OCI-LY1 (cell line): ENCODE data around the gene LGR5.

Experiments
- H2AFZ ChIP-seq: fragments of 200-600 bp; sonication (generic), shearing (Covaris generic); 2 replicates; pipeline ENCODE4 v1.6.0; 2014; ENCODE audit warnings: antibody characterized with exemption, mild to moderate bottlenecking, low read length
- H3F3A ChIP-seq: fragments of 200-600 bp; sonication (generic), shearing (Covaris generic); 2 replicates; pipeline ENCODE4 v1.6.0; 2014; ENCODE audit warnings: mild to moderate bottlenecking, antibody characterized with exemption, low read length, moderate library complexity; ENCODE audit not compliant: insufficient read depth
- H3K27ac ChIP-seq: fragments of 200-600 bp; sonication (generic); 2 replicates; pipeline ENCODE4 v1.5.1; 2014; ENCODE audit warnings: low read length, mixed run types, mild to moderate bottlenecking, low read depth; ENCODE audit not compliant: poor library complexity, severe bottlenecking
- H3K27me3 ChIP-seq: fragments of 200-600 bp; sonication (generic); 2 replicates; pipeline ENCODE4 v1.6.0; 2014; ENCODE audit warnings: antibody characterized with exemption, mild to moderate bottlenecking, low read length, moderate library complexity; ENCODE audit not compliant: insufficient read depth
- H3K36me3 ChIP-seq: fragments of 200-600 bp; sonication (generic); 2 replicates; pipeline ENCODE4 v1.6.1; 2014; ENCODE audit warnings: mild to moderate bottlenecking, antibody characterized with exemption, low read length, moderate library complexity, mixed read lengths; ENCODE audit not compliant: insufficient read depth
- H3K4me1 ChIP-seq: fragments of 200-600 bp; sonication (generic); 2 replicates; pipeline ENCODE4 v1.5.1; 2014; ENCODE audit warnings: mild to moderate bottlenecking, low read length, moderate library complexity; ENCODE audit not compliant: insufficient read depth, severe bottlenecking
- H3K4me2 ChIP-seq: fragments of 200-600 bp; sonication (generic), shearing (Covaris generic); 2 replicates; pipeline ENCODE4 v1.6.1; 2014; ENCODE audit warnings: low read length
- H3K4me3 ChIP-seq: fragments of 200-600 bp; sonication (generic); 2 replicates; pipeline ENCODE4 v1.5.1; 2014; ENCODE audit warnings: low read length, low read depth, mild to moderate bottlenecking, mixed read lengths; ENCODE audit not compliant: poor library complexity, severe bottlenecking
- H3K79me2 ChIP-seq: fragments of 200-600 bp; shearing (Covaris generic); 2 replicates; pipeline ENCODE4 v1.6.1; 2016; ENCODE audit warnings: mixed run types, low read length, mixed read lengths; ENCODE audit not compliant: insufficient read depth
- H3K9ac ChIP-seq: fragments of 200-600 bp; sonication (generic), shearing (Covaris generic); 2 replicates; pipeline ENCODE4 v1.6.1; 2014; ENCODE audit warnings: mild to moderate bottlenecking, low read length, mixed read lengths
- H3K9me2 ChIP-seq: fragments of 200-600 bp; sonication (generic), shearing (Covaris generic); 2 replicates; pipeline ENCODE4 v1.6.1; 2014; ENCODE audit warnings: low read depth, mild to moderate bottlenecking, low read length, mixed read lengths
- H3K9me3 ChIP-seq: fragments of 200-600 bp; shearing (Covaris generic); 2 replicates; pipeline ENCODE4 v1.6.1; 2014; ENCODE audit warnings: low read length, mixed read lengths
- H4K20me1 ChIP-seq: fragments of 200-600 bp; sonication (generic), shearing (Covaris generic); 2 replicates; pipeline ENCODE4 v1.6.0; 2016; ENCODE audit warnings: mild to moderate bottlenecking, low read length; ENCODE audit not compliant: insufficient read depth
- EZH2 ChIP-seq: fragments of 200-600 bp; sonication (generic), shearing (Covaris generic); IDR thresholded peaks from 2 replicates; pipeline ENCODE4 v1.8.0; 2017; ENCODE audit warnings: borderline replicate concordance, mixed run types, mild to moderate bottlenecking, antibody characterized with exemption, low read length, moderate library complexity, mixed read lengths
- TF ChIP-seq, protein P1 (sequence below): fragments of 200-600 bp; sonication (generic), shearing (Covaris generic); IDR thresholded peaks from 2 replicates; pipeline ENCODE4 v1.5.1; 2017; ENCODE audit warnings: mild to moderate bottlenecking, antibody characterized with exemption, low read length, moderate library complexity, mixed read lengths

LGR5 gene

DNA sequence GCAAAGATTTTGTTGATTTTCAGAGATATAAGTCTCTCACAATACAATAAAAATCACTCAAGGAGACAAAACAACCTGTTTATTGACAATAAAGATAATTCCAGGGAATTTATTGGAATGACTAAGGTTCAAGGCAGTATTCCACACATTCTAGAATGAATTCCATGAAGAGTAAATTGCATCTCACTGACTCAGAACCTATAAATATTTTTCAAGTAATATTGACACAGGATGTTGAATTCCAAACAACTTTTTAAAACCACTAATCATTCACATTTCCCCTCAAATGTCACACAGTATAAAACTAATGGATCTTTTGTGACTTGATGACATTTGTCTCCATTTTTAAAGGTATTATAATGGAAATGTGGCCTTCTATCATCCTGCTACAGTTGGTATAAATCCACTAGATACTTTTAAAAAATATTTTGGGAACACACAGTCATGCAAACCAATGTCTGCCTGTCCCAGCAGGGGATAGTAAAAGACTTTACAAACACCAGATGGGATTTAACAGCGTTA, 42.1 kb upstream of the LGR5 start:
- H3K9me2 ChIP-seq, result no peaks in the 10 kb centered on the region
- H3K27me3 ChIP-seq, result no peaks in the 10 kb centered on the region
- no peaks in the 10 kb centered on the region for H4K20me1 ChIP-seq
- no peak overlapping the region for H2AFZ ChIP-seq
- H3K4me1 ChIP-seq, result no peaks in the 10 kb centered on the region
- H3F3A ChIP-seq, result no peaks in the 10 kb centered on the region
- H3K9me3 ChIP-seq, result no peaks in the 10 kb centered on the region
- no peak overlapping the region for H3K27ac ChIP-seq
- no peak overlapping the region for H3K9ac ChIP-seq
- no peaks in the 10 kb centered on the region for H3K36me3 ChIP-seq
- no peak overlapping the region for H3K4me2 ChIP-seq
- no peaks in the 10 kb centered on the region for H3K79me2 ChIP-seq
- TF ChIP-seq, protein P1, sequence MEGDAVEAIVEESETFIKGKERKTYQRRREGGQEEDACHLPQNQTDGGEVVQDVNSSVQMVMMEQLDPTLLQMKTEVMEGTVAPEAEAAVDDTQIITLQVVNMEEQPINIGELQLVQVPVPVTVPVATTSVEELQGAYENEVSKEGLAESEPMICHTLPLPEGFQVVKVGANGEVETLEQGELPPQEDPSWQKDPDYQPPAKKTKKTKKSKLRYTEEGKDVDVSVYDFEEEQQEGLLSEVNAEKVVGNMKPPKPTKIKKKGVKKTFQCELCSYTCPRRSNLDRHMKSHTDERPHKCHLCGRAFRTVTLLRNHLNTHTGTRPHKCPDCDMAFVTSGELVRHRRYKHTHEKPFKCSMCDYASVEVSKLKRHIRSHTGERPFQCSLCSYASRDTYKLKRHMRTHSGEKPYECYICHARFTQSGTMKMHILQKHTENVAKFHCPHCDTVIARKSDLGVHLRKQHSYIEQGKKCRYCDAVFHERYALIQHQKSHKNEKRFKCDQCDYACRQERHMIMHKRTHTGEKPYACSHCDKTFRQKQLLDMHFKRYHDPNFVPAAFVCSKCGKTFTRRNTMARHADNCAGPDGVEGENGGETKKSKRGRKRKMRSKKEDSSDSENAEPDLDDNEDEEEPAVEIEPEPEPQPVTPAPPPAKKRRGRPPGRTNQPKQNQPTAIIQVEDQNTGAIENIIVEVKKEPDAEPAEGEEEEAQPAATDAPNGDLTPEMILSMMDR, result no peak
- no peak for TF ChIP-seq EZH2
- no peak overlapping the region for H3K4me3 ChIP-seq

DNA sequence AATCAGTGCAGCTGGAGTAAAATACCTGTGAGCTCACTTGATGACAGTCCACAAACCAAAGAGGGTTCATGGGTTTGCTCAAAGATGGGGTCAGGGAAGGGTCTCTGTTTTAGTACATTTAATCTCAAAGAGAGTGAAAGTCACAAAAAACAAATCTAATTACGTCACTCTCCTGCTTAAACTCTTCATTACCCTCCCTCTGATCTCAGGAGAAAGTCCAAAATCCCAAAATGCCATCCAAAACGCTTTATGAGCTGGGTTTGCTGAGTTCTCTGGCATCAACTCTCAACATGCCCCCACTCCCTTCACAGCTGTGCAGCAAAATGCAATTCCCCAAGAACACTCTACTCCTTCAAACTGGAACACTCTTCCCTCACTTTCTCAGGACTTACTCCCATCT, 40.4 kb upstream of the LGR5 start:
- H3F3A ChIP-seq, result no peaks in the 10 kb centered on the region
- H3K4me2 ChIP-seq, result no peak overlapping the region
- no peak overlapping the region for H3K27ac ChIP-seq
- H3K4me3 ChIP-seq, result no peak overlapping the region
- no peaks in the 10 kb centered on the region for H3K9me2 ChIP-seq
- no peaks in the 10 kb centered on the region for H3K4me1 ChIP-seq
- H3K36me3 ChIP-seq, result no peaks in the 10 kb centered on the region
- no peaks in the 10 kb centered on the region for H3K9me3 ChIP-seq
- H2AFZ ChIP-seq, result no peak overlapping the region
- no peaks in the 10 kb centered on the region for H3K27me3 ChIP-seq
- H4K20me1 ChIP-seq, result no peaks in the 10 kb centered on the region
- H3K9ac ChIP-seq, result no peak overlapping the region
- TF ChIP-seq, protein P1, result no peak
- no peak for TF ChIP-seq EZH2
- H3K79me2 ChIP-seq, result no peaks in the 10 kb centered on the region

GRCh38 chr12:71400481-71400880, 39.1 kb upstream of the LGR5 start:
- H3K36me3 ChIP-seq, result no peaks in the 10 kb centered on the region
- H3F3A ChIP-seq, result no peaks in the 10 kb centered on the region
- H4K20me1 ChIP-seq, result no peaks in the 10 kb centered on the region
- H3K9ac ChIP-seq, result no peak overlapping the region
- no peak overlapping the region for H3K4me3 ChIP-seq
- no peaks in the 10 kb centered on the region for H3K4me1 ChIP-seq
- no peaks in the 10 kb centered on the region for H3K27me3 ChIP-seq
- TF ChIP-seq, protein P1, result no peak
- TF ChIP-seq EZH2, result no peak
- H3K4me2 ChIP-seq, result no peak overlapping the region
- H3K27ac ChIP-seq, result no peak overlapping the region
- no peaks in the 10 kb centered on the region for H3K79me2 ChIP-seq
- no peaks in the 10 kb centered on the region for H3K9me2 ChIP-seq
- H3K9me3 ChIP-seq, result no peaks in the 10 kb centered on the region
- no peak overlapping the region for H2AFZ ChIP-seq
